Measurements from ENCODE around the gene SDR42E2.
"Not testable (repeated sequence)": the region's sequence is repeated elsewhere in the genome, so short reads cannot be mapped to it uniquely, and the experiment has no call there.

The SDR42E2 gene

GRCh38 chr16:22126037-22126558 is 36.2 kb upstream of the SDR42E2 start:
- no peak for TF ChIP-seq EZH2phosphoT487 (IDR thresholded peaks at IDR 0.05; ENCODE audit: low read depth)
- no peak for TF ChIP-seq CTCF (IDR thresholded peaks at IDR 0.05; ENCODE audit: low read depth, low read length)
- H3K4me1 ChIP-seq (ENCODE audit: low read length): no peaks in the 10 kb centered on the region
- peaks cover 6% of the 10 kb centered on the region; the same call in 1 of the 2 replicates for H3K27me3 ChIP-seq (ENCODE audit: low read depth, low read length)
- no peaks in the 10 kb centered on the region for H3K36me3 ChIP-seq (replicated peaks; ENCODE audit: low read depth, low read length)
- H2AFZ ChIP-seq (ENCODE audit: low read depth, low read length): no peak overlapping the region
- no peak overlapping the region for H3K9ac ChIP-seq (ENCODE audit: low read length)
- H4K20me1 ChIP-seq (ENCODE audit: insufficient read depth, low read length): no peaks in the 10 kb centered on the region
- H3K79me2 ChIP-seq (ENCODE audit: low read length): no peaks in the 10 kb centered on the region
- no peak overlapping the region for H3K4me3 ChIP-seq (ENCODE audit: low read length)
- H3K27ac ChIP-seq (ENCODE audit: low read length): no peak overlapping the region
- H3K9me3 ChIP-seq (ENCODE audit: insufficient read depth, low read length): no peaks in the 10 kb centered on the region
- no peak overlapping the region for H3K4me2 ChIP-seq (ENCODE audit: low read length)

GRCh38 chr16:22128537-22128936 is 33.8 kb upstream of the SDR42E2 start:
- not testable (repeated sequence) for H3K4me3 ChIP-seq (ENCODE audit: low read length); H3K27me3 ChIP-seq (ENCODE audit: low read depth, low read length); H3K4me2 ChIP-seq (ENCODE audit: low read length); H3K9me3 ChIP-seq (ENCODE audit: insufficient read depth, low read length); H3K9ac ChIP-seq (ENCODE audit: low read length); H3K36me3 ChIP-seq (replicated peaks; ENCODE audit: low read depth, low read length); H4K20me1 ChIP-seq (ENCODE audit: insufficient read depth, low read length); H3K79me2 ChIP-seq (ENCODE audit: low read length); H2AFZ ChIP-seq (ENCODE audit: low read depth, low read length); H3K4me1 ChIP-seq (ENCODE audit: low read length); H3K27ac ChIP-seq (ENCODE audit: low read length)

- no peaks in the 10 kb centered on the region for H3K9me3 ChIP-seq (ENCODE audit: insufficient read depth, low read length)
- H3K9ac ChIP-seq (ENCODE audit: low read length): no peak overlapping the region
- H3K4me3 ChIP-seq (ENCODE audit: low read length): no peak overlapping the region
- no peaks in the 10 kb centered on the region for H4K20me1 ChIP-seq (ENCODE audit: insufficient read depth, low read length)
- H3K27ac ChIP-seq (ENCODE audit: low read length): no peak overlapping the region
- peaks cover 6% of the 10 kb centered on the region; the same call in 1 of the 2 replicates for H3K27me3 ChIP-seq (ENCODE audit: low read depth, low read length)
- H3K4me2 ChIP-seq (ENCODE audit: low read length): no peak overlapping the region
- no peaks in the 10 kb centered on the region for H3K36me3 ChIP-seq (replicated peaks; ENCODE audit: low read depth, low read length)
- peaks cover 5% of the 10 kb centered on the region; the same call in 1 of the 2 replicates for H3K4me1 ChIP-seq (ENCODE audit: low read length)
- no peak overlapping the region for H2AFZ ChIP-seq (ENCODE audit: low read depth, low read length)
- TF ChIP-seq CTCF (IDR thresholded peaks at IDR 0.05; ENCODE audit: low read depth, low read length): no peak
- TF ChIP-seq EZH2phosphoT487 (IDR thresholded peaks at IDR 0.05; ENCODE audit: low read depth): no peak
- no peaks in the 10 kb centered on the region for H3K79me2 ChIP-seq (ENCODE audit: low read length)
These were observed 31.8 kb upstream of the SDR42E2 start for GRCh38 chr16:22130528-22130927.

GRCh38 chr16:22132801-22133200 is 29.5 kb upstream of the SDR42E2 start:
- Histone ChIP-seq H3K36me3 (replicated peaks; ENCODE audit: low read depth, low read length) (no peaks in the 10 kb centered on the region), H3K4me2 (ENCODE audit: low read length) (no peak overlapping the region), H3K4me1 (ENCODE audit: low read length) (peaks cover 5% of the 10 kb centered on the region; the same call in 1 of the 2 replicates), H2AFZ (ENCODE audit: low read depth, low read length) (no peak overlapping the region), H3K27me3 (ENCODE audit: low read depth, low read length) (peaks cover 17% of the 10 kb centered on the region), H3K79me2 (ENCODE audit: low read length) (no peaks in the 10 kb centered on the region), H3K27ac (ENCODE audit: low read length) (no peak overlapping the region), H3K9ac (ENCODE audit: low read length) (no peak overlapping the region), H3K4me3 (ENCODE audit: low read length) (no peak overlapping the region), H3K9me3 (ENCODE audit: insufficient read depth, low read length) (no peaks in the 10 kb centered on the region), H4K20me1 (ENCODE audit: insufficient read depth, low read length) (no peaks in the 10 kb centered on the region)
- TF ChIP-seq CTCF (IDR thresholded peaks at IDR 0.05; ENCODE audit: low read depth, low read length): no peak
- no peak for TF ChIP-seq EZH2phosphoT487 (IDR thresholded peaks at IDR 0.05; ENCODE audit: low read depth)
